ENCODE data around the gene CD93. TPM values are rescaled to one million over a fixed set of nuclear protein-coding genes. Genes with fewer than 3 reads are reported as not detected.

CD93 gene
- total and polyA plus RNA-seq, 2 of the 8 experiments (the other 6 are each of a cell fraction or from before 2014, with no cell fraction given): under 0.01 to 0.07 TPM

- no peak for TF ChIP-seq CTCF (IDR thresholded peaks at IDR 0.05; ENCODE audit: control extremely low read depth in 1 of 3, insufficient read depth in 1 of 3, low read depth in 1 of 3, low read length in 3 of 3)
Measured at GRCh38 chr20:23060629-23061028, 25.5 kb downstream of the CD93 start (continued).

All from H1 (cell line).